Neural cell (in vitro differentiated cells): ENCODE results near the gene MREG. TPM values are rescaled to one million over a fixed set of nuclear protein-coding genes. Genes with fewer than 3 reads are reported as not detected.

ENCODE experiments used
- H2AFZ ChIP-seq: fragments of 200-600, 300-800 bp; sonication (generic), shearing (Covaris generic); 2 replicates; pipeline ENCODE4 v1.6.0; 2014; ENCODE audit warnings: low read depth, mild to moderate bottlenecking, antibody characterized with exemption, low read length, moderate library complexity
- H3F3A ChIP-seq: fragments of 200-600 bp; shearing (Covaris generic); 2 replicates; pipeline ENCODE4 v1.6.1; 2016; ENCODE audit warnings: mild to moderate bottlenecking, moderate library complexity, mixed read lengths, antibody characterized with exemption, low read length; ENCODE audit not compliant: insufficient read depth, poor library complexity, severe bottlenecking
- H3K27ac ChIP-seq: fragments of 200-600, 300-800 bp; sonication (generic), shearing (Covaris generic); 2 replicates; pipeline ENCODE4 v1.5.1; 2014; ENCODE audit warnings: mild to moderate bottlenecking, low read length, moderate library complexity
- H3K27me3 ChIP-seq: fragments of 300-800, 200-600 bp; sonication (generic), shearing (Covaris generic); 2 replicates; pipeline ENCODE4 v1.6.0; 2014; ENCODE audit warnings: mild to moderate bottlenecking, low read depth, low read length, moderate library complexity; ENCODE audit not compliant: insufficient read depth
- H3K36me3 ChIP-seq: fragments of 300-800, 200-600 bp; sonication (generic), shearing (Covaris generic); 2 replicates; pipeline ENCODE4 v1.5.1; 2014; ENCODE audit warnings: mild to moderate bottlenecking, antibody characterized with exemption, low read length, moderate library complexity; ENCODE audit not compliant: insufficient read depth
- H3K4me2 ChIP-seq: fragments of 300-800, 200-600 bp; sonication (generic), shearing (Covaris generic); 2 replicates; pipeline ENCODE4 v1.6.0; 2014; ENCODE audit warnings: mild to moderate bottlenecking, low read length
- H3K4me3 ChIP-seq: fragments of 300-800, 200-600 bp; sonication (generic), shearing (Covaris generic); 2 replicates; pipeline ENCODE4 v1.5.1; 2014; ENCODE audit warnings: mild to moderate bottlenecking, low read length, moderate library complexity
- H3K79me2 ChIP-seq: fragments of 200-600 bp; shearing (Covaris generic); replicated peaks from 2 replicates; pipeline ENCODE4 v1.6.0; 2014; ENCODE audit warnings: mild to moderate bottlenecking, low read length, moderate library complexity; ENCODE audit not compliant: insufficient read depth
- H3K9ac ChIP-seq: fragments of 300-800, 200-600 bp; sonication (generic), shearing (Covaris generic); 2 replicates; pipeline ENCODE4 v1.6.1; 2016; ENCODE audit warnings: mild to moderate bottlenecking, low read length, mixed read lengths
- H3K9me2 ChIP-seq: fragments of 200-600 bp; shearing (Covaris generic); 2 replicates; pipeline ENCODE4 v1.6.1; 2016; ENCODE audit warnings: mild to moderate bottlenecking, low read length, mixed read lengths; ENCODE audit not compliant: insufficient read depth
- H3K9me3 ChIP-seq: fragments of 200-600, 300-800 bp; sonication (generic), shearing (Covaris generic); 2 replicates; pipeline ENCODE4 v1.6.1; 2016; ENCODE audit warnings: mild to moderate bottlenecking, mixed run types, low read length, moderate library complexity, mixed read lengths
- H4K20me1 ChIP-seq: fragments of 200-600 bp; shearing (Covaris generic); 2 replicates; pipeline ENCODE4 v1.6.1; 2016; ENCODE audit warnings: mild to moderate bottlenecking, mixed run types; ENCODE audit not compliant: insufficient read depth
- EP300 ChIP-seq: fragments of 450-650 bp; conservative IDR thresholded peaks from 2 replicates; pipeline ENCODE4 v1.6.1; 2014; ENCODE audit warnings: antibody characterized with exemption, mild to moderate bottlenecking, moderate library complexity; ENCODE audit not compliant: poor library complexity, severe bottlenecking
- EZH2 ChIP-seq: fragments of 200-600, 300-800 bp; shearing (Covaris generic), sonication (generic); IDR thresholded peaks from 2 replicates; pipeline ENCODE4 v1.6.1; 2014; ENCODE audit warnings: antibody characterized with exemption, low read length, borderline replicate concordance, mild to moderate bottlenecking; ENCODE audit not compliant: insufficient read depth, poor library complexity, severe bottlenecking
- MXI1 ChIP-seq: fragments of 450-650 bp; conservative IDR thresholded peaks from 2 replicates; pipeline ENCODE4 v1.6.1; 2014; ENCODE audit warnings: antibody characterized with exemption, mild to moderate bottlenecking; ENCODE audit not compliant: poor library complexity, severe bottlenecking
- POLR2AphosphoS5 ChIP-seq: IDR thresholded peaks from 2 replicates; pipeline ENCODE4 v1.6.1; 2012
- RAD21 ChIP-seq: fragments of 450-650 bp; conservative IDR thresholded peaks from 2 replicates; pipeline ENCODE4 v1.6.1; 2014; ENCODE audit warnings: antibody characterized with exemption, mild to moderate bottlenecking, moderate library complexity
- SMC3 ChIP-seq: fragments of 450-650 bp; conservative IDR thresholded peaks from 2 replicates; pipeline ENCODE4 v1.6.1; 2014; ENCODE audit warnings: antibody characterized with exemption, mild to moderate bottlenecking, moderate library complexity; ENCODE audit not compliant: poor library complexity
- TAF1 ChIP-seq: IDR thresholded peaks from 2 replicates; pipeline ENCODE4 v1.6.1; 2012; ENCODE audit warnings: low read depth
- polyA plus RNA-seq: library from polyadenylated mRNA; depleted of rRNA; stranded (reverse); fragments of >200 nt; gene quantifications from 2 replicates; pipeline ENCODE4 v1.2.3, GENCODE V29; 2014
- TF ChIP-seq, protein P1 (sequence below): fragments of 450-650 bp; IDR thresholded peaks from 2 replicates; pipeline ENCODE4 v1.5.1; 2014; ENCODE audit warnings: antibody characterized with exemption, mild to moderate bottlenecking, moderate library complexity; ENCODE audit not compliant: poor library complexity, severe bottlenecking
- TF ChIP-seq, protein P2 (sequence below): IDR thresholded peaks from 2 replicates; pipeline ENCODE4 v1.6.1; 2012; ENCODE audit warnings: borderline replicate concordance

Gene MREG
- polyA plus RNA-seq, 1 donor from 2014 or later: 9.1 TPM

DNA sequence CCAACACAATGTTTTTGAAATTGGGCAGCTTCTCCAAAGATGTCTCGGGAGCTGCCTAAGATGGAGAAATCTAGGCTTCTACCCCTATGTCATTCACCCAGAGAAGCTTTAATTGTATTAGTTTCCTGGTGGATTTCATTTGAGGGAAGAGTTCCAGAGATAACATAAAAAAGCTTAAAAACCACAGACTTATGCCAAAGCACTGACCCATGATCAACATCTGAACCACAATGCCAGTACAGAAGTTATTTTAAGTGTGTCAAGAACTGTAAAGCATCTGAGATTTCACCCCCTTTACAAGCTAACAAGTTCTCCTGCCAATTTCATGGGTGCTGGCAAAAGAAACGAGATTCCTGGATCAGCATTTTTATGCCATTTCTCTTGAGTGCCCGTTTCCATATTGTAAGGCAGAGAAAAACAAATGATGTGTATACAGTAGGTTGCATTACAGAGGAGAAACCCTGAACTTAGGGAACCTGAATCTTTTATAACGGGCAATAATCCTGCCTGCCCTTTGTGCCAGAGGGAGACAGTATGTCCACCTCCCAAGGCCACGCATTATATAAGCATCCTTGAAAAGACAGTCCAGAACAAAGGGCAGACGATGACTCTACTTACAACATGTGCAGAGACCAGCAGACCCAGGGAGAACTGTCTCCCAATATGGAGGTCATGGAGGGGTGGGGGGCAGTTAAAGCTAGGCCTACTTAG, 44.1 kb downstream of the MREG start:
- no peaks in the 10 kb centered on the region for H3K79me2 ChIP-seq
- H3K9me3 ChIP-seq: no peaks in the 10 kb centered on the region
- H3K4me3 ChIP-seq: no peak overlapping the region

DNA sequence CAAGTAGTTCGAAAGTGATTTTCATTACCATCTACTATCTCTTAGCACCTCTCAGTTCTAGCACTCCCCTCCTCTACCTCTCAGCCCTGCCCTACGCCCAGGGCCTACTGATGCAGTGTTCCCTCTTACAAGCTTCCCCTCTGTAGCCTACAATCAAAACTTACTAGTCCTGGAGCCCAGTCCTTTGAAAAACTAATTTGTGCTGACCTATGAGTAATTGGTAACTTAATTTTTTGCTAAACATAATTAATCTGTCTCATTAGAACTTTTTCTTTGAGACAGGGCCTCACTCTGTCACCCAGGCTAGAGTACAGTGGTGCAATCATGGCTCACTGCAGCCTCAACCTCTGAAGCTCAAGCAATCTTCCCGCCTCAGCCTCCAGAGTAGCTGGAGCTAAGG, 44.9 kb downstream of the MREG start:
- Histone ChIP-seq H4K20me1 (no peaks in the 10 kb centered on the region), H2AFZ (no peak overlapping the region), H3K9me3 (no peaks in the 10 kb centered on the region), H3K9ac (no peak overlapping the region), H3F3A (no peaks in the 10 kb centered on the region), H3K36me3 (no peaks in the 10 kb centered on the region), H3K4me3 (no peak overlapping the region), H3K79me2 (no peaks in the 10 kb centered on the region), H3K9me2 (no peaks in the 10 kb centered on the region), H3K4me2 (no peak overlapping the region), H3K27me3 (no peaks in the 10 kb centered on the region), H3K27ac (no peak overlapping the region)
- TF ChIP-seq SMC3 (no peak), MXI1 (no peak), RAD21 (no peak), TAF1 (no peak), EP300 (no peak), EZH2 (no peak), POLR2AphosphoS5 (no peak)
- TF ChIP-seq, protein P1, sequence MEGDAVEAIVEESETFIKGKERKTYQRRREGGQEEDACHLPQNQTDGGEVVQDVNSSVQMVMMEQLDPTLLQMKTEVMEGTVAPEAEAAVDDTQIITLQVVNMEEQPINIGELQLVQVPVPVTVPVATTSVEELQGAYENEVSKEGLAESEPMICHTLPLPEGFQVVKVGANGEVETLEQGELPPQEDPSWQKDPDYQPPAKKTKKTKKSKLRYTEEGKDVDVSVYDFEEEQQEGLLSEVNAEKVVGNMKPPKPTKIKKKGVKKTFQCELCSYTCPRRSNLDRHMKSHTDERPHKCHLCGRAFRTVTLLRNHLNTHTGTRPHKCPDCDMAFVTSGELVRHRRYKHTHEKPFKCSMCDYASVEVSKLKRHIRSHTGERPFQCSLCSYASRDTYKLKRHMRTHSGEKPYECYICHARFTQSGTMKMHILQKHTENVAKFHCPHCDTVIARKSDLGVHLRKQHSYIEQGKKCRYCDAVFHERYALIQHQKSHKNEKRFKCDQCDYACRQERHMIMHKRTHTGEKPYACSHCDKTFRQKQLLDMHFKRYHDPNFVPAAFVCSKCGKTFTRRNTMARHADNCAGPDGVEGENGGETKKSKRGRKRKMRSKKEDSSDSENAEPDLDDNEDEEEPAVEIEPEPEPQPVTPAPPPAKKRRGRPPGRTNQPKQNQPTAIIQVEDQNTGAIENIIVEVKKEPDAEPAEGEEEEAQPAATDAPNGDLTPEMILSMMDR: no peak
- TF ChIP-seq, protein P2, sequence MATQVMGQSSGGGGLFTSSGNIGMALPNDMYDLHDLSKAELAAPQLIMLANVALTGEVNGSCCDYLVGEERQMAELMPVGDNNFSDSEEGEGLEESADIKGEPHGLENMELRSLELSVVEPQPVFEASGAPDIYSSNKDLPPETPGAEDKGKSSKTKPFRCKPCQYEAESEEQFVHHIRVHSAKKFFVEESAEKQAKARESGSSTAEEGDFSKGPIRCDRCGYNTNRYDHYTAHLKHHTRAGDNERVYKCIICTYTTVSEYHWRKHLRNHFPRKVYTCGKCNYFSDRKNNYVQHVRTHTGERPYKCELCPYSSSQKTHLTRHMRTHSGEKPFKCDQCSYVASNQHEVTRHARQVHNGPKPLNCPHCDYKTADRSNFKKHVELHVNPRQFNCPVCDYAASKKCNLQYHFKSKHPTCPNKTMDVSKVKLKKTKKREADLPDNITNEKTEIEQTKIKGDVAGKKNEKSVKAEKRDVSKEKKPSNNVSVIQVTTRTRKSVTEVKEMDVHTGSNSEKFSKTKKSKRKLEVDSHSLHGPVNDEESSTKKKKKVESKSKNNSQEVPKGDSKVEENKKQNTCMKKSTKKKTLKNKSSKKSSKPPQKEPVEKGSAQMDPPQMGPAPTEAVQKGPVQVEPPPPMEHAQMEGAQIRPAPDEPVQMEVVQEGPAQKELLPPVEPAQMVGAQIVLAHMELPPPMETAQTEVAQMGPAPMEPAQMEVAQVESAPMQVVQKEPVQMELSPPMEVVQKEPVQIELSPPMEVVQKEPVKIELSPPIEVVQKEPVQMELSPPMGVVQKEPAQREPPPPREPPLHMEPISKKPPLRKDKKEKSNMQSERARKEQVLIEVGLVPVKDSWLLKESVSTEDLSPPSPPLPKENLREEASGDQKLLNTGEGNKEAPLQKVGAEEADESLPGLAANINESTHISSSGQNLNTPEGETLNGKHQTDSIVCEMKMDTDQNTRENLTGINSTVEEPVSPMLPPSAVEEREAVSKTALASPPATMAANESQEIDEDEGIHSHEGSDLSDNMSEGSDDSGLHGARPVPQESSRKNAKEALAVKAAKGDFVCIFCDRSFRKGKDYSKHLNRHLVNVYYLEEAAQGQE: no peak

More for the DNA sequence above, 44.1 kb downstream of the MREG start:
- Histone ChIP-seq H3K36me3 (no peaks in the 10 kb centered on the region), H3K27me3 (no peaks in the 10 kb centered on the region), H3K9me2 (no peaks in the 10 kb centered on the region), H3K4me2 (no peak overlapping the region), H4K20me1 (no peaks in the 10 kb centered on the region), H3K9ac (no peak overlapping the region), H3K27ac (no peak overlapping the region), H2AFZ (no peak overlapping the region), H3F3A (no peaks in the 10 kb centered on the region)
- no peak for TF ChIP-seq TAF1
- TF ChIP-seq EP300: no peak
- no peak for TF ChIP-seq SMC3
- no peak for TF ChIP-seq MXI1
